Loucy (cell line): ENCODE results near the gene PLPP6.
A peak's percentile ranks its signal among the peaks of the same experiment; 100 is the strongest.

ENCODE experiments used
- H2AFZ ChIP-seq: fragments of 200-600 bp; sonication (generic); 2 replicates; pipeline ENCODE4 v1.6.0; 2016; ENCODE audit warnings: antibody characterized with exemption, mild to moderate bottlenecking, low read length, moderate library complexity
- H3F3A ChIP-seq: fragments of 200-600 bp; 2 replicates; pipeline ENCODE4 v1.6.0; 2016; ENCODE audit warnings: antibody characterized with exemption, low read depth, mild to moderate bottlenecking
- H3K27me3 ChIP-seq: fragments of 200-600 bp; sonication (generic); 2 replicates; pipeline ENCODE4 v1.6.1; 2014; ENCODE audit warnings: low read length, mild to moderate bottlenecking; ENCODE audit not compliant: insufficient read depth, poor library complexity, severe bottlenecking
- H3K36me3 ChIP-seq: fragments of 200-600 bp; sonication (generic); 2 replicates; pipeline ENCODE4 v1.6.1; 2016; ENCODE audit warnings: low read length; ENCODE audit not compliant: insufficient read depth
- H3K4me1 ChIP-seq: fragments of 200-600 bp; sonication (generic); 2 replicates; pipeline ENCODE4 v1.5.1; 2014; ENCODE audit warnings: low read length, mild to moderate bottlenecking; ENCODE audit not compliant: insufficient read depth, poor library complexity, severe bottlenecking
- H3K4me2 ChIP-seq: fragments of 200-600 bp; sonication (generic); 2 replicates; pipeline ENCODE4 v1.6.0; 2014; ENCODE audit warnings: antibody characterized with exemption, low read length, low read depth, mild to moderate bottlenecking; ENCODE audit not compliant: poor library complexity, severe bottlenecking
- H3K4me3 ChIP-seq: fragments of 200-600 bp; sonication (generic); 2 replicates; pipeline ENCODE4 v1.5.1; 2014; ENCODE audit warnings: low read length, mild to moderate bottlenecking, mixed read lengths; ENCODE audit not compliant: poor library complexity, severe bottlenecking
- H3K79me2 ChIP-seq: fragments of 200-600 bp; sonication (generic); 2 replicates; pipeline ENCODE4 v1.6.1; 2014; ENCODE audit warnings: low read length; ENCODE audit not compliant: insufficient read depth
- H3K9ac ChIP-seq: fragments of 200-600 bp; sonication (generic); 2 replicates; pipeline ENCODE4 v1.6.0; 2014; ENCODE audit warnings: mild to moderate bottlenecking, low read depth, low read length, moderate library complexity; ENCODE audit not compliant: poor library complexity, severe bottlenecking
- H3K9me2 ChIP-seq: fragments of 200-600 bp; sonication (generic); replicated peaks from 2 replicates; pipeline ENCODE4 v1.6.1; 2016; ENCODE audit warnings: low read depth, low read length, mixed read lengths
- H3K9me3 ChIP-seq: fragments of 200-600 bp; sonication (generic); 2 replicates; pipeline ENCODE4 v1.6.1; 2014; ENCODE audit warnings: mild to moderate bottlenecking, antibody characterized with exemption, low read length, low read depth; ENCODE audit not compliant: insufficient read depth
- H4K20me1 ChIP-seq: fragments of 200-600 bp; sonication (generic); 2 replicates; pipeline ENCODE4 v1.6.0; 2014; ENCODE audit warnings: antibody characterized with exemption, low read length, mild to moderate bottlenecking; ENCODE audit not compliant: insufficient read depth, poor library complexity, severe bottlenecking
- EZH2phosphoT487 ChIP-seq: fragments of 200-600 bp; IDR thresholded peaks from 2 replicates; pipeline ENCODE4 v1.6.1; 2018; ENCODE audit warnings: antibody characterized with exemption, mild to moderate bottlenecking, moderate library complexity, borderline replicate concordance
- TF ChIP-seq, protein P1 (sequence below): fragments of 200-600 bp; sonication (generic); conservative IDR thresholded peaks from 2 replicates; pipeline ENCODE4 v1.5.1; 2014; ENCODE audit warnings: mild to moderate bottlenecking, antibody characterized with exemption, low read length

PLPP6 gene

GRCh38 chr9:4640027-4640426, 22.1 kb upstream of the PLPP6 start:
- Histone ChIP-seq H3K79me2 (no peaks in the 10 kb centered on the region), H4K20me1 (no peaks in the 10 kb centered on the region), H3K4me3 (no peak overlapping the region), H3K9me3 (no peaks in the 10 kb centered on the region), H3K9ac (no peak overlapping the region), H2AFZ (no peak overlapping the region), H3K9me2 (no peaks in the 10 kb centered on the region), H3F3A (no peaks in the 10 kb centered on the region), H3K4me2 (no peak overlapping the region), H3K27me3 (peaks cover 43% of the 10 kb centered on the region), H3K36me3 (no peaks in the 10 kb centered on the region), H3K4me1 (no peaks in the 10 kb centered on the region)
- no peak for TF ChIP-seq EZH2phosphoT487
- TF ChIP-seq, protein P1, sequence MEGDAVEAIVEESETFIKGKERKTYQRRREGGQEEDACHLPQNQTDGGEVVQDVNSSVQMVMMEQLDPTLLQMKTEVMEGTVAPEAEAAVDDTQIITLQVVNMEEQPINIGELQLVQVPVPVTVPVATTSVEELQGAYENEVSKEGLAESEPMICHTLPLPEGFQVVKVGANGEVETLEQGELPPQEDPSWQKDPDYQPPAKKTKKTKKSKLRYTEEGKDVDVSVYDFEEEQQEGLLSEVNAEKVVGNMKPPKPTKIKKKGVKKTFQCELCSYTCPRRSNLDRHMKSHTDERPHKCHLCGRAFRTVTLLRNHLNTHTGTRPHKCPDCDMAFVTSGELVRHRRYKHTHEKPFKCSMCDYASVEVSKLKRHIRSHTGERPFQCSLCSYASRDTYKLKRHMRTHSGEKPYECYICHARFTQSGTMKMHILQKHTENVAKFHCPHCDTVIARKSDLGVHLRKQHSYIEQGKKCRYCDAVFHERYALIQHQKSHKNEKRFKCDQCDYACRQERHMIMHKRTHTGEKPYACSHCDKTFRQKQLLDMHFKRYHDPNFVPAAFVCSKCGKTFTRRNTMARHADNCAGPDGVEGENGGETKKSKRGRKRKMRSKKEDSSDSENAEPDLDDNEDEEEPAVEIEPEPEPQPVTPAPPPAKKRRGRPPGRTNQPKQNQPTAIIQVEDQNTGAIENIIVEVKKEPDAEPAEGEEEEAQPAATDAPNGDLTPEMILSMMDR, result peak; percentile 64

DNA sequence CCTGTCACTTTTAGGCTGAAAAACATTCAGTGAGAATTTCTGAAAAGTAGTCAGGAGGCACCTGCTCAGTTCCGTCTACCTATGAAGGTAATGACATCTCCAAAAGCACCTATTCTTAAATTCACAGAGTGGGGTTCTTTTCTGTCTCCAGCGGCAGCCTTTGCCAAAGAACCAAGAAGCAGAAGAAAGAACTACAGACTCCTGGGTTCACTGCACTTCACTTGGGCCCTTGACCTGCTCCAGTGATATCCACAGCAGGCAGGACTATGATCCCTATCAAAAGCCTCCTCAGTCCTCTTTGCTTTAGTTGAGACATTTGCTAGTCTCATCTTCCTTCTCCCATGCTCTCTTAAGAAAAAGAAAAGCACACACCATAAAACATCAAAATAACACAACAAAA, 19.7 kb upstream of the PLPP6 start:
- H3K27me3 ChIP-seq, result peaks cover 22% of the 10 kb centered on the region
- no peak overlapping the region for H2AFZ ChIP-seq
- no peak overlapping the region for H3K9ac ChIP-seq
- no peaks in the 10 kb centered on the region for H3F3A ChIP-seq
- TF ChIP-seq EZH2phosphoT487, result no peak
- TF ChIP-seq, protein P1, result no peak
- H3K9me2 ChIP-seq, result no peaks in the 10 kb centered on the region
- H3K36me3 ChIP-seq, result no peaks in the 10 kb centered on the region
- H3K9me3 ChIP-seq, result no peaks in the 10 kb centered on the region
- no peak overlapping the region for H3K4me2 ChIP-seq
- H4K20me1 ChIP-seq, result no peaks in the 10 kb centered on the region
- no peaks in the 10 kb centered on the region for H3K79me2 ChIP-seq
- no peaks in the 10 kb centered on the region for H3K4me1 ChIP-seq
- H3K4me3 ChIP-seq, result no peak overlapping the region

DNA sequence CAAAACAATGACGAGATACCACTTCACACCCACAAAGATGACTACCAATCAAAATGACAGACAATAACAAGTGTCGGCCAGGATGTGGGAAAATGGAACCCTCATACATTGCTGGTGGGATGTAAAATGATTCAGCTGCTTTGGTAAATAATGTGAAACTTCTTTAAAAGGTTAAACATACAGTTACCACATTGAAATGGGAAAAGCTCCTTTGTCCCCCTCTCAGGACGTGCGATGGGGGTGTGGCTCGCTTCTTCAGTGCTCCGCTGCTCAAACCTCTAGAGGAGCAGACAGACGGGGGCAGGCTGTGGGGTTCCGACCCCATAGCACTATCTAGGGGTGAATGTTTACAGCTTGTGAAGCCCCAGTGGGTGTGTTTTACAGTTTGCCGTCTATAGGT, 8.0 kb upstream of the PLPP6 start:
- Histone ChIP-seq H3K4me2 (no peak overlapping the region), H3K27me3 (peaks cover 13% of the 10 kb centered on the region), H3K36me3 (no peaks in the 10 kb centered on the region), H3K9ac (no peak overlapping the region), H3K9me2 (no peaks in the 10 kb centered on the region), H2AFZ (no peak overlapping the region), H3F3A (no peaks in the 10 kb centered on the region), H3K4me1 (no peaks in the 10 kb centered on the region), H3K4me3 (no peak overlapping the region), H3K9me3 (no peaks in the 10 kb centered on the region), H3K79me2 (no peaks in the 10 kb centered on the region), H4K20me1 (no peaks in the 10 kb centered on the region)
- TF ChIP-seq, protein P1, result no peak
- TF ChIP-seq EZH2phosphoT487, result no peak
